CD4-positive, alpha-beta T cell treated with Interleukin-4 for 4 hours (primary cell): ENCODE data around the gene COX14.

Source experiments
- DNase-seq: peaks from one replicate; pipeline ENCODE4 v3.0.0-alpha.2; 2020

Gene COX14

DNA sequence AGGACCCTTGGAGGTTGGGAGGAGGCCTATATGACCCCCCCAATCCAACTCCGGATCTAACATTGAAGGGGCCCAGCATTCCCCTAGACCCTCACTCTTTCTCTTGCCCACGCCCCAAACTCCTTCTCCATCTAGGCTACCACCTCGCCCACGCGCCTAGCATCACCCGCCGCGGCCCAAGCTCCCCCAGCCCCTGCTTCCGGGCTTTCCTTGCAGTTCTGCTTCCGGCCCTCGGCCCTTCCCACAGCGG, 54.7 kb downstream of the COX14 start:
- DNase-seq, result no peak

DNA sequence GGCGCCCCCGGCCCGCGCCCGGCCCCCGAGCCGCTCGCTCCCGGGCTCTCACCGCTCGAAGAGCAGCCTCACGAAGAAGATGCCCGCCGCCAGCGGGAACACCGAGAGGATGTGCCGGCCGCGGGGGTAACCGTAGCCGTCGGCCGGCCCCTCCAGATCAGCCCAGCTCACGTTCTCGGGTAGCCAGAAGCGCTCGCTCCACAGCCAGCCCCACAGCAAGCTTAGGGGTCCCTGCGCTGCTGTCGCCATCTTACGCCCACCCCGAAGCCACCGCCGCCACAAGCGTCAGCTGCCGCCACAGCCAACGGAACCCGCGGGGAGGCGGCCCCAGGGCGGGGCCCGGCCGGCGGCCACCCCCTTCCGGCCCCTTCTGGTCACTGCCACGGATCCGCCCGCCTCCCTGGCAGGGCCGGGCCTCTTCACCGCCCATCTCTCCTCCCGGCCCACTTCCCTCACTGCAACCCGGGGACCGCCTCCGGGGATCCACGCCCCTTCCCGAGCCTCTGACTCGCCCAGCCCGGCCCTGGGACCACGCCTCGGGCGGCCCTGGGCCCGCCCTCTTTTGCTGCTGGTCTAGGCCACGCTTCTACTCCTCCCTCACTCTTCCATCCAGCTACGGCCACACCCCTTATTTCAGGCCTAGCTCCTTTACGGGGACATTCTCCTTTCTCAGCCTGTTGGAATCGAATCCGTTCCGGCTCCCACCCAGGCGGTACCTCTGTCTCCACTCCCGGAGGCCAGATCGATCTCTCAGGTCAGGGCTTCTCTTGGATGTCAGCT, 55.2 kb downstream of the COX14 start, which contains the start of gene CERS5:
TSS of gene CERS5 (minus strand) at position 321 of the 780 bp plus-strand sequence. CDS start at position 249, 72 bp downstream.
- DNase-seq, result peak; percentile 97
